Fibroblast of gingiva (primary cell): ENCODE results near the gene LCE3C.
"Not testable (repeated sequence)": the region's sequence is repeated elsewhere in the genome, so short reads cannot be mapped to it uniquely, and the experiment has no call there.

Experiments
- DNase-seq: peaks from one replicate; pipeline ENCODE4 v3.0.0-alpha.2; 2011; ENCODE audit warnings: low read depth

The LCE3C gene

GRCh38 chr1:152599934-152600333 is at the start of gene LCE3C:
Gene LCE3C, plus strand, starts transcription at chr1:152600234. Its CDS starts 498 bp downstream, at chr1:152600732.
- DNase-seq, result no peak

- DNase-seq, result no peak
These were observed 34.9 kb upstream of the LCE3C start for GRCh38 chr1:152565115-152565514.

GRCh38 chr1:152565535-152566215 is 34.4 kb upstream of the LCE3C start:
- no peak for DNase-seq

GRCh38 chr1:152566681-152567080 is 33.4 kb upstream of the LCE3C start, which contains the start of gene LCE3E:
Gene LCE3E, minus strand, starts transcription at chr1:152566780. Its CDS starts 572 bp downstream, at chr1:152566208.
- no peak for DNase-seq

- DNase-seq, result no peak
These were observed 22.9 kb upstream of the LCE3C start for GRCh38 chr1:152577168-152577567.

GRCh38 chr1:152579526-152579925 is 20.5 kb upstream of the LCE3C start:
- not testable (repeated sequence) for DNase-seq

GRCh38 chr1:152580433-152580832 is 19.6 kb upstream of the LCE3C start, which contains the start of gene LCE3D:
Gene LCE3D, minus strand, starts transcription at chr1:152580516. Its CDS starts 580 bp downstream, at chr1:152579936.
- DNase-seq, result no peak

- DNase-seq, result no peak
These were observed 17.4 kb upstream of the LCE3C start for GRCh38 chr1:152582647-152583046.

- DNase-seq, result no peak
These were observed 14.4 kb upstream of the LCE3C start for GRCh38 chr1:152585586-152585985.

- no peak for DNase-seq
These were observed 3.0 kb upstream of the LCE3C start for GRCh38 chr1:152596986-152597385.

- DNase-seq, result no peak
These were observed 13.5 kb downstream of the LCE3C start, which contains the start of gene LCE3B for GRCh38 chr1:152613511-152613910. Gene LCE3B, plus strand, starts transcription at chr1:152613811. Its CDS starts 0 bp downstream, at chr1:152613811.

GRCh38 chr1:152621993-152622392 is 22.0 kb downstream of the LCE3C start:
- no peak for DNase-seq

- no peak for DNase-seq
These were observed 22.8 kb downstream of the LCE3C start, which contains the start of gene LCE3A for GRCh38 chr1:152622803-152623202. Gene LCE3A, minus strand, starts transcription at chr1:152623103. Its CDS starts 0 bp downstream, at chr1:152623103.

- no peak for DNase-seq
These were observed 23.3 kb downstream of the LCE3C start for GRCh38 chr1:152623203-152623844.

- no peak for DNase-seq
These were observed 26.7 kb downstream of the LCE3C start for GRCh38 chr1:152626744-152627143.

GRCh38 chr1:152630596-152630995 is 30.6 kb downstream of the LCE3C start:
- no peak for DNase-seq

GRCh38 chr1:152640351-152640750 is 40.3 kb downstream of the LCE3C start:
- DNase-seq, result no peak

- DNase-seq, result no peak
These were observed 43.9 kb downstream of the LCE3C start for GRCh38 chr1:152643945-152644344.

- no peak for DNase-seq
These were observed 45.1 kb downstream of the LCE3C start for GRCh38 chr1:152645146-152645545.

- DNase-seq, result no peak
These were observed 46.6 kb downstream of the LCE3C start for GRCh38 chr1:152646656-152647055.
